ENCODE data around the gene CCT8L2.
A peak's percentile ranks its signal among the peaks of the same experiment; 100 is the strongest.
"Not testable (repeated sequence)": the region's sequence is repeated elsewhere in the genome, so short reads cannot be mapped to it uniquely, and the experiment has no call there.

Gene CCT8L2

DNA sequence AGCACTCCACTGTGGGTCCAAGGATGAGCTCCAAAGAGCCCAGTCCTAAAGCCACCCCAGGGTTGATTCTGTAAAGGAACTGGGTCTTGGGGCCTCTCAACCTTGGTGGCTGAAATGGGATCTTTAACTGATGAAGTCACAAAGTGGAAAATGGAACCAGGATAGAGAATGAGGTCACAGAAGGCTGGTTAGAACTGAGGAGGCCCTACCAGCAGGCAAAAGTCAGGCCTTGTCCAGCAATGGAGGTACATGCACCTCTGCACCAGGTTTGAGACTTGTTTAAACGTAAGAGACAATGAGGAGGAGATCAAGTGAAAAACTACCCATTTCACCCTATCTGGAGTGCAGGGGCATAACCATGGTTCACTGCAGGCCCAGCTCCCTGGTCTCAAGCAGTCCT is at the start of gene CCT8L2:
TSS of gene CCT8L2 (minus strand) at position 101 of the 400 bp plus-strand sequence. CDS start 260 bp downstream, outside the sequence.
- DNase-seq = not testable (repeated sequence)

GRCh38 chr22:16635442-16635841 is 42.8 kb upstream of the CCT8L2 start:
- not testable (repeated sequence) for DNase-seq

DNA sequence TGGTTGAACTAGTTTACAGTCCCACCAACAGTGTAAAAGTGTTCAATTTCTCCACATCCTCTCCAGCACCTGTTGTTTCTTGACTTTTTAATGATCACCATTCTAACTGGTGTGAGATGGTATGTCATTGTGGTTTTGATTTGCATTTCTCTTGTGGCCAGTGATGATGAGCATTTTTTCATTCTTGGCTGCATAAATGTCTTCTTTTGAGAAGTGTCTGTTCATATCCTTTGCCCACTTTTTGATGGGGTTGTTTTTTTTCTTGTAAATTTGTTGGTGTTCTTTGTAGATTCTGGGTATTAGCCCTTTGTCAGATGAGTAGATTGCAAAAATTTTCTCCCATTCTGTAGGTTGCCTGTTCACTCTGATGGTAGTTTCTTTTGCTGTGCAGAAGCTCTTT is 41.5 kb upstream of the CCT8L2 start:
- not testable (repeated sequence) for DNase-seq

DNA sequence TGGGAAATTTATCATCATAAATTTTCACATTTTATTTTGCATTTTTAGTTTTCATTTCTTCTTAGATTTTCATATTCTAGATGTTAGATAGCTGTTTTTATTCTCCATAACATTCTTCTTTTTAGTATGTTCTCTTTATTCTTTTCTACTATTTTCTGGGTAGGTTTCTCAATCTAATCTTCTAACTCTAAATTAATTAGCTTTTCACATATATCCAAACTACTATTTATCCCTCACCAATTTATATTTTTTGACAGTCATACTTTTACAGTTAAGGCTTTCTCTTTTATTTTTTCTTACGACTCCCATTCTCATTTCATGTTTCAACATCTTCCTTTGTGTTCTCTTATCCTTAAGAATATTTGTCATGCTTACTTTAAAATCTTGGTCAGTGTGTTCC is 35.9 kb upstream of the CCT8L2 start:
- DNase-seq = not testable (repeated sequence)

DNA sequence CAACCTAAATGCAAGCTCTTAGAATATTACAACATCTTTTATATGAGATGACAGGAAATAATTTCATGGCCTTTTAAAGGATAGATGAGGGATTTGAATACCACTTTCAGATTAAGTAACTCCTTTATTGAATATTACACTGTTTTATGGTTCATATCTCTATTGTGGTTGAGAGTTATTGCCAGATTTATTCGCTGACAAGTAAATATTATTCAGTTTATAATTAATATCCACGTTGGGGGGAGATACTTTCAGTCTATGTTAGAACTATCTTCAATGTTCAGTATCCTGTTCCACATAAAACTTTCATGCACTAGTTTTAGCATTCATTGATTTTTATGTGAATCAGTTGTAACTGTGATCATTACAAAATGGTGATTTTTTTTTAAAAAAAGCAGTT is 32.4 kb upstream of the CCT8L2 start:
- not testable (repeated sequence) for DNase-seq

DNA sequence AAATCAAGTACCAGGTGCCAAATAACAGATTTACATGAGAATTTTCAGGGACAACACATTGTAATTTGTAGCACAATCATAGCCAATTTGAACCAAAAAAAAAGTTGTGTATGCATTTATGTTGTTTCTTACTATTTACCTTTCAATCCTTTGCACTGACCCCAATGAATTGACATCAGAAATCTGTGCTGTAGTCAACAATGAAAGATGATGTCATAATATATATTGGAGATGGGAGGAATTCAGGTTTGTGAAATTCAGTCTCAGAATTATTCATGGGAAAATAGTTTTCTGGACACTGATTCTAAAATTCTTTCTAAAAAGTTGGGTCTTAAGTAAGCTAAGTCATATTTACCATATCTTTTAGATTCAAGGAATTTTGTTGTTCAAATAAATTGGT is 31.0 kb upstream of the CCT8L2 start:
- not testable (repeated sequence) for DNase-seq

DNA sequence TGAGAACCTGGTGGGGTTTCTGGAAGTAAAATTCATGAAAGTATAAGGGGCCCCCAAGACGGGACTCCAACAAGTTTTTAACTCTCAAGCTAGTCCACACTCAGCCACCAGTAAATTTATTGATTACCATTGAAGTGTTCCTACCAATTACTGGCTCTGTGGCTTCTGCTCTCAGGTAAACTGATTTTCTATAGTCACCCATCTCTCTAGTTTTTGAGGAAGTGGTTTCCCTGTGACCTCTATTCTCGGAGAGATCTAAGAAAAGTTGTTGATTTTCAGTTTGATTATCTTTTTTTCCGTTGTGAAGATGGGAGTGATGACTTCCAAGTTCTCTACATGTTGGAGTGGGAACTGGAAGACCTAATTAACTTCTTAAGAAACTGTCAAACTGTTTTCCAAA is 24.9 kb upstream of the CCT8L2 start:
- not testable (repeated sequence) for DNase-seq

- not testable (repeated sequence) for DNase-seq
These were observed 23.9 kb upstream of the CCT8L2 start for GRCh38 chr22:16616390-16616938.

- DNase-seq = not testable (repeated sequence)
These were observed 23.1 kb upstream of the CCT8L2 start for GRCh38 chr22:16615606-16616245.

DNA sequence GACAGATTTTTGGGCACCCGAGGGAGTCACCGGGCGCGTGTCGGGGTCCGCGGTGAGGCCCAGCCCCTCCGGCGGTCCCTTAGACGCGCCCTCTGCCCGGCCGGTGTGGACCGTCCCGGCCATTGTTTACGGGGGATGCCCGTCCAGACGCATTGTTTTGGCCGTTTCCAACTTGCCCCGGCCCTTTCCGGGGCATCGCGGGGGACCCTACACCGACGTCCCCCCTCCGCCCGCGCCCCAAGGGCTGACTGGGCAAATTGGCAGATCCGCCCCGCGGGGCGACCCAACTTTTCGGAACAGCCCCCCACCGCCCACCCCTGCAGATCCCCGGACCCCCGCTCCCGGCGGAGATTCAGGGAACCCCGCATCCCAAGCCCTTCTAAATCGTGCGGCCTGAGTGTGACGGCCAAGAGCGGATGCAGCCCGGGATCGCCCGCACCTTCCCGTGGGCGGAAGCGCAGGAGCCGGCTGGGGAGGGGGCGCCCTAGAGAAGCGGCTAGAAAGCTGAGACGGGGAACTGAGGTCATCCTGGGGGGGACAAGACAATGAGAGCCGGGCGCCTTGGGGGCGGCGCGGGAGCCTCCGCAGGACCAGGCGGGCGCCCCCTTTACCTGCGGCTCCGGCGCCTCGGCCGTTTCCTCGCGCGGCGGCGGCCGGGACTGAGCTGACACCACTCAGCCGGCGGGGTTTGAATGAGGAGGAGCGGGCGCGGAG is 17.1 kb upstream of the CCT8L2 start:
- no peak for DNase-seq

GRCh38 chr22:16608931-16609330 is 16.3 kb upstream of the CCT8L2 start:
- no peak for DNase-seq

- not testable (repeated sequence) for DNase-seq
These were observed 11.8 kb upstream of the CCT8L2 start for GRCh38 chr22:16604257-16604998.

- not testable (repeated sequence) for DNase-seq
These were observed 11.2 kb upstream of the CCT8L2 start for GRCh38 chr22:16603770-16604242.

DNA sequence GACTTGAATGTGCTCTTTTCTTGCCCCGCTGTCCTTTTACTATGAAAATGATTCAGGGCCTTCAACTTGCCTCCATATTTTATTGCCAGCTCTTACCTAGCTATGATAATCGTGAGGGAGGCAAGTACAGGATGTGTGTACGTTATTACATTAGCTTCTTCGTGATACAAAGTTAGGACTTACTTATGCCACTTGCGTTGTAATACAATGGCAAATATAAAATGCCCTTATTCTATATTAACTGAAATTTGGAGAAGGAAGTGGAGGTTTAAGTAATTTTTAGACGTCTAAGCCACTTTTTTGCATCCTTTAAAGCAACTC is 10.8 kb upstream of the CCT8L2 start:
- no peak for DNase-seq

DNA sequence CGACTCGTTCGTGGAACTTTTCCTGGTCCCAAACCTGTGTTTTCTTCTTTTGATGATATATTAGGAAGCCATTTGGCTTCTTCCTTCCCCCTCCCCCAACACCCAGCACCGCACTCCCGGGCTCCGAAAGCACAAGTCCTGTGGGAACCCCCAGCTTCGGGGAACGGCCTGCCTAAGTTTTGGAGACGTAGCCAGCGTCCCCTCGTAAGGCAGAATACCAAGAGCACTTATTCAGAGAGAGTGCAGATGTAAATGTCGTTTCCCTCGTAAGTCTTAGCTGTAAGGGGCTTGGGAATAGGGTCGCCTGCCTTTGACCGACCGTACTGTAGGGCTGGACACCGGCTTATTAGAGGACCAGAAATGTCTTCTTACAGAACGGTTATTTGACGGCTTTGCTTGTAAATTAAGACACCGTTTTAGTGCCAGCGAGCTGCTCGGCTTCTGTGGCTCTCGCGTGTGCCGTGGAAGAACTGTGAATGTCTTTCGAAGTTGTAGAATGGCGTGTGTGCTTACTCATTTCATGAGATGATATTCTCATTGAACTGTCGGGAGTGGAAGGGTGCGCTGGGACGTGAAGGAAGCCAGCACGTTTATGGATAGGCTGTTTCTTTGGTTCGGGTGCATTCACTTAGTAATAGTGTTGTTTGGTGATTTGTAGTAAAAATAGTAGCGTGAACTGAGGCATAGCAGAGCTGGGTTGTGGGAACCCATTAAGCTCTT is 10.3 kb upstream of the CCT8L2 start:
- not testable (repeated sequence) for DNase-seq

GRCh38 chr22:16602224-16602727 is 9.7 kb upstream of the CCT8L2 start:
- DNase-seq = not testable (repeated sequence)

DNA sequence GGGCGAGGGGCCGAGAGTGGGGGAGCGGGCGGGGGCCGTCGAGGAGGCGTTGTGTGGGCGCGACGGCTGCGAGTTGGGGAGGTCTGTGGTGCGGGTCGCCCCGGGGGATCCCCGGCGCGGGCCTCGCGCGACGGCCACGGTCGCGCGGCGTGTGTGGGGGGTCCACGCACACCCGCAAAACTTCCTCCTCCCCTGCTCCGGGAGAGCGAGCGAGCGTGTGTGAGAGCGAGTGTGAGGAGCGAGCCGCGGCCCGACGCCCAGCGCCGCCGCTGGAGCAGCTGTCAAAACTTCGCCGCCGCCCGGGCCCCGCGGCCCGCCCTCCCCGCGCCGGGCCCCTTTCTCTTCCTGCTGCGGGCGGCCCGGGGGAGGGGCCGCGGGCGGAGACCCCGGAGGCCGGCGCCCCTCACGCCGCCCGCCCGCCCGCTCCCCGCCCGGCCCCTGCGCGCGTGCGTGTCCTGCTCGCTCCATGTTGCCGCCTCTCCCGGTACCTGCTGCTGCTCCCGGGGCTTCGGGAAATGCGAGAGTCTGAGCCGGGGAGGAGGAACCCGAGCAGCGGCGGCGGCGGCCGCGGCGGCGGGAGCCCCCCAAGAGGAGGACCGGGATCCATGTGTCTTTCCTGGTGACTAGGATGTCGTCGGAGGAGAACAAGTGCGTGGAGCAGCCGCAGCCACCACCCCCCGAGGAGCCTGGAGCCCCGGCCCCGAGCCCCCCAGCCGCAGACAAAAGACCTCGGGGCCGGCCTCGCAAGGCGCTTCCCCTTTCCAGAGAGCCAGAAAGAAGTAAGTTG is 9.0 kb upstream of the CCT8L2 start:
- DNase-seq = peak; percentile 26

DNA sequence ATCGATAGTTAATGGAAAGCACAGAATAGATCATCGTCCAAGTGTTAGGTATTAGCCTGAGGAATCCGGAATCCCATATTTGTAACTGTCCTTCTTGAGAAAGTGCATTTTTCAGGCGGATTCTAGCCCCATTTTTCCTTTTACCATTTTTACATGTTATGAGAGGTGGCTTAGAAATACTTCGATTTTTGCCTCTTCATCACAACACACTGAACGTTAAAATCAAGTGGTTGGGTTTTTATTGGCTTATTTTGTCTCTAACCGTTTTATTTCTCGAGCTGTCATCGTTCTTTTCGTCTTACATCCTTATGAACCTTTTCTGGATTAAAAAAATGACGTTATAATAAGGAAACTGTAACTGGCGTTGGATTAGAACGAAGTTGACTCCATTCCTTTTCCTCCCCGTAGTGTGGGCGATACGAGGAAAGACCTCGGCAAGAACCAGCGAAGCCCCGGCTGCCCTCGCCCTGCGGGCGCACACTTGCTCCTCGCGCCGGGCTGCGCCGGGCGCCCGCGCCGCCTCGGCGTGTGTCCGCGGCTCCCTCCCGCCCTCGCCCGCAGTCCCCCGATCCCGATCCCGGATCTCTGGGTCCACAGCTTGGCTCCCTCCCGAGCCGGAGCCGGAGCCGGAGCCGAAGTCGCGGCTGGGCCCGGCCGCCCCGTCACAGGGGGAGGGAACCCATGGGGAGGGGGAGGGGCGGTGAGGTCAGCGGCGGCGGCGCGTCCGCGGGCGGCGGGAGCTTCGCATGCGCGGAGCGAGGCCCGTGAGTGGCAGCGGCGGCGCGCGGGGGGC is 8.2 kb upstream of the CCT8L2 start:
- peak; percentile 62 for DNase-seq

- DNase-seq = not testable (repeated sequence)
These were observed 7.0 kb upstream of the CCT8L2 start for GRCh38 chr22:16599648-16600047.

DNA sequence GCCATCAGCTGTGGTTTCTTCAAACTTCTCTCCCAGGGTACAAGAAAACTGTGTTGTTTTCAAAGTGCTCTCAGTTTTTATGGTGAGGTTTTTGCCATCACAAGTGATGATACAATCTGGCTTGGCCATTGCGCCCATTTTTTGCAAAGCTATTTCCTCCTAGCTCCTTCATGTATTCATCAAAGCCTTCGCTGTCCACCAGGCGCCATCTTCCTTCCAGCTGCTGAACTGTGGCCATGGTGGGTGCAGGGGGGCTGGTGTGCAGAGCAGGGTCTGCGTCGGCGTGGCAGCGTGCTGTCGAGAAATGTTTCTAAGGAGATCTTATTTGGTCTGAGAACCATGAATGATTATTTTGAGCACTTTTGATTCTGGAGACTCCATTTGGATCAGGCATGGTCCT is 2.6 kb upstream of the CCT8L2 start:
- DNase-seq = not testable (repeated sequence)

GRCh38 chr22:16594026-16594425 is 1.4 kb upstream of the CCT8L2 start:
- DNase-seq = no peak
